ENCODE data around the gene HTRA3.

The HTRA3 gene

GRCh38 chr4:8318509-8318908, 49.0 kb downstream of the HTRA3 start:
- CTCF ChIA-PET, result interaction anchor here (0.6 kb wide), 1 partner anchor 161 kb away, joined by 3 read pairs; no protein-coding TSS in a partner anchor
- H3K27ac ChIP-seq, result no peak overlapping the region
- no peak for DNase-seq (ENCODE audit: low spot score)
- TF ChIP-seq CTCF (conservative IDR thresholded peaks at IDR 0.05; ENCODE audit: low read depth), result no peak
- POLR2A ChIA-PET (ENCODE audit: low non-redundant PET), result no interaction called here

DNA sequence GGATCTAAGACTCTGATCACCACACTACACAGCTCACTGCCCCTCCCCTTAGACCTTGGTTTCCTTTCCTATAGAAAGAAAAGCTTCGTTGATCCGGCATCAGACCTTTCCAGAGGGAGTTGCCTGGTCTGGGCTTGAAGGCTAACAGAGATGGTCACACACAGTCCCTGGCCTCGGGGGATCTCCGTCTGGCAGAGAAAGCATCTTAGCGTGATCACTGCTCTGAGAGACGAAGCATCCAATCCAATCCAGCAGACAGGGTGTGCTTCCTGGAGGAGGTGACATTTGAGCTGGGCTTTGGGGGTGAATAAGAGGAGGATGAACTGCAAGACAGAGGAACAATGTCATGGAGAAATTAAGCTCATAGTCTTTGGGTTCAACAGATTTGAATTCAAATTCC, 49.5 kb downstream of the HTRA3 start:
- TF ChIP-seq CTCF (conservative IDR thresholded peaks at IDR 0.05; ENCODE audit: low read depth), result no peak
- POLR2A ChIA-PET (ENCODE audit: low non-redundant PET), result no interaction called here
- CTCF ChIA-PET, result interaction anchor here (0.6 kb wide), 1 partner anchor 161 kb away, joined by 3 read pairs; no protein-coding TSS in a partner anchor
- no peak for DNase-seq (ENCODE audit: low spot score)
- H3K27ac ChIP-seq, result no peak overlapping the region

DNA sequence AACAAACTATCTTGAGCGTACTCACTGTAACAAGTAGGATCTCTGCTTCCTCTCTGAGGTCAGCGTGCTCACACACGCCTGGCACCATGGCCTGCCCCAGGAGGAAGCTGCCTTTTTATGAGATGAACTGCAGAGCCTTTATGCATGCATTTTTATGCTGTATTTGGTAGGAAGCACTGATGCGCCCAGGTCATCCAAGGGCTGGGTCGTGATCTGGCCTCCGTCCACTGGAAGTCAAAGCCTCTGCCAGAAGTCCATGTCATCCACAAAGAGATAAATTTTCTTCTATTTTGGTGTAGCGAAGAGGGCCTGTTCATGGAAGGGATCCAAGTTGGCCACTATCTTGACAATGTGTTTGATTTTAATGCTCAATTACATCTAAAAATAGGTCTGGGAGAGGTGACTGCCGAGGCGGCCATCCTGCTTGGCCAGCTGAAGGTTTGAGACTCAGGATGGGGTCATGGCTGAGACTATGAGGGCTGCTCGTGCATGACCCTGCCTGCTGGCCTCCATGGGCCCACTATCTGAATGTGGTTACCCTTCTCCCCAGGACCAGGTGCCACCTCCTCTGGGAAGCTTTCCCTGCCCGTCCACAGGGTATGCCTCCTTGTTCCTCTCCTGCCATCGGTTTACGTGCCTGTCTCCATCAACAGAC, 50.3 kb downstream of the HTRA3 start:
- POLR2A ChIA-PET (ENCODE audit: low non-redundant PET), result no interaction called here
- no peak for TF ChIP-seq CTCF (conservative IDR thresholded peaks at IDR 0.05; ENCODE audit: low read depth)
- H3K27ac ChIP-seq, result peak overlapping the region; percentile 64
- CTCF ChIA-PET, result interaction anchor here (0.6 kb wide), 1 partner anchor 71 kb away, joined by 3 read pairs; no protein-coding TSS in a partner anchor
- DNase-seq (ENCODE audit: low spot score), result no peak

GRCh38 chr4:8320386-8320750, 50.8 kb downstream of the HTRA3 start:
- CTCF ChIA-PET, result interaction anchor here (0.6 kb wide), 1 partner anchor 70 kb away, joined by 3 read pairs; no protein-coding TSS in a partner anchor
- POLR2A ChIA-PET (ENCODE audit: low non-redundant PET), result no interaction called here
- no peak for TF ChIP-seq CTCF (conservative IDR thresholded peaks at IDR 0.05; ENCODE audit: low read depth)

GRCh38 chr4:8321220-8321619, 51.7 kb downstream of the HTRA3 start:
- DNase-seq (ENCODE audit: low spot score), result no peak
- CTCF ChIA-PET, result no interaction called here
- POLR2A ChIA-PET (ENCODE audit: low non-redundant PET), result no interaction called here
- no peak for TF ChIP-seq CTCF (conservative IDR thresholded peaks at IDR 0.05; ENCODE audit: low read depth)
- no peak overlapping the region for H3K27ac ChIP-seq

More at GRCh38 chr4:8320386-8320750, 50.8 kb downstream of the HTRA3 start:
- no peak for DNase-seq (ENCODE audit: low spot score)
- H3K27ac ChIP-seq, result peak overlapping the region; percentile 64

DNA sequence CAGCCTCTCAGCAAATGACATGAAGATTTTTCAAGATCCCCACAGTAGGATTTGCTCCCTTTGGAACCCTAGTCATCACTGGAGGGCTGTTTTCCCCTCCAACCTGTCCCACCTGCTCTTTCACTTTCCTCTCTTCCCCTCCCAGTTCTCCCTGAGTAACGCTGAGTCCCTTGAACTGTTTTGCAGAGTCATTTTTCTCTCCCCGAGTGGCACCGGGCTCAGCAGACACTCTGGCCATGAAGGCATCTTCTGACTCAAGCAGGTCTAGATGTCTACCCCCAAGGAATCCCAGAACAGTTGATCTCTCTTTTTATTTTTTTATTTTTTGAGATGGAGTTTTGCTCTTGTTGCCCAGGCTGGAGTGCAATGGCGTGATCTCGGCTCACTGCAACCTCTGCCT, 52.2 kb downstream of the HTRA3 start:
- DNase-seq (ENCODE audit: low spot score), result no peak
- TF ChIP-seq CTCF (conservative IDR thresholded peaks at IDR 0.05; ENCODE audit: low read depth), result no peak
- ChIA-PET POLR2A (ENCODE audit: low non-redundant PET) (no interaction called here), CTCF (no interaction called here)
- H3K27ac ChIP-seq, result no peak overlapping the region

Measured in RWPE1 (cell line).